Measurements from ENCODE around the gene SHFL. TPM values are rescaled to one million over a fixed set of nuclear protein-coding genes. Genes with fewer than 3 reads are reported as not detected.
A peak's percentile ranks its signal among the peaks of the same experiment; 100 is the strongest.

SHFL gene
- total and polyA plus RNA-seq, 9 donors, result 34.0 to 49.5 (median 40.2) TPM

DNA sequence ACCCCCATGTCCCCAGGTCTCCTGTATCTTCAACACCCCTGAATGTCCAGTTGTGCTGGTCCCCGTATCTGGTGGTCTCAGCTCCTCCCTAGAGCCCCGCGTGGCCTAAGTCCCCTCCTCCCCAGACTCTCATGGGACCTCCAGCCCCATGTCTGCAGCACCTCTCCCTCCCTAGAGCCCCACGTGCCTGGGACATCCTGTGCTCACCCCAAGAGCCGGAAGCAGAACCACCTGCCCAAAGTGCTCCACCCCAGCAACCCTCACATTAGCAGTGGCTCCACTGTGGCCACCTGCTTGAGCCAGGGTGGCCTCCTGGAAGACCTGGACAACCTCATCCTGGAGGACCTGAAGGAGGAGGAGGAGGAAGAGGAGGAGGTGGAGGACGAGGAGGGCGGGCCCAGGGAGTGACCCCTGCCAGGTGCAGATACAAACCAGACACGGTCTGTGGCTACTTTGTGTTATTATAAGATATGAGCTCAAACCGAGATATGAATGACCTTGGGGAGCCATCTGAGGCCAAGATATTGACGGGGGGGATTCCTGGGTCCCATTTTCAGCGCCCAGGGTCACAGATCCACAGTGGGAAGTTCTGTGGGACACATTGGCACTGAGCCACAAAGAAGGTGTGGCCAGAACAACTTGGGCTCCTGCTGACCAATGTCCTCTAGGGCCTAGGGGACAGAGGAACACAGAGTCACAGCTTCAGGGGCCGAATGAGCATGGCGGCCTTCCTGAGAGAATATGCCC is 6.0 kb downstream of the SHFL start:
- Histone ChIP-seq H3K4me3 (no peak overlapping the region), H3K36me3 (no peaks in the 10 kb centered on the region), H3K27ac (no peak overlapping the region), H3K4me1 (ENCODE audit: insufficient read depth) (no peaks in the 10 kb centered on the region), H3K9me3 (no peaks in the 10 kb centered on the region), H3K27me3 (no peaks in the 10 kb centered on the region)
- intact Hi-C loops (cut with DNase I), result no loop called here
- DNase-seq, result peak in 1 of 5 donors; percentile 17
- TF ChIP-seq POLR2A (IDR thresholded peaks at IDR 0.05) (no peak), EP300 (IDR thresholded peaks at IDR 0.05) (no peak)
- TF ChIP-seq, protein P1, sequence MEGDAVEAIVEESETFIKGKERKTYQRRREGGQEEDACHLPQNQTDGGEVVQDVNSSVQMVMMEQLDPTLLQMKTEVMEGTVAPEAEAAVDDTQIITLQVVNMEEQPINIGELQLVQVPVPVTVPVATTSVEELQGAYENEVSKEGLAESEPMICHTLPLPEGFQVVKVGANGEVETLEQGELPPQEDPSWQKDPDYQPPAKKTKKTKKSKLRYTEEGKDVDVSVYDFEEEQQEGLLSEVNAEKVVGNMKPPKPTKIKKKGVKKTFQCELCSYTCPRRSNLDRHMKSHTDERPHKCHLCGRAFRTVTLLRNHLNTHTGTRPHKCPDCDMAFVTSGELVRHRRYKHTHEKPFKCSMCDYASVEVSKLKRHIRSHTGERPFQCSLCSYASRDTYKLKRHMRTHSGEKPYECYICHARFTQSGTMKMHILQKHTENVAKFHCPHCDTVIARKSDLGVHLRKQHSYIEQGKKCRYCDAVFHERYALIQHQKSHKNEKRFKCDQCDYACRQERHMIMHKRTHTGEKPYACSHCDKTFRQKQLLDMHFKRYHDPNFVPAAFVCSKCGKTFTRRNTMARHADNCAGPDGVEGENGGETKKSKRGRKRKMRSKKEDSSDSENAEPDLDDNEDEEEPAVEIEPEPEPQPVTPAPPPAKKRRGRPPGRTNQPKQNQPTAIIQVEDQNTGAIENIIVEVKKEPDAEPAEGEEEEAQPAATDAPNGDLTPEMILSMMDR (IDR thresholded peaks at IDR 0.05), result no peak
- 63 to 70% (median 67%) methylated on average over 13 of the region's 13 CpGs for WGBS, 3 donors

DNA sequence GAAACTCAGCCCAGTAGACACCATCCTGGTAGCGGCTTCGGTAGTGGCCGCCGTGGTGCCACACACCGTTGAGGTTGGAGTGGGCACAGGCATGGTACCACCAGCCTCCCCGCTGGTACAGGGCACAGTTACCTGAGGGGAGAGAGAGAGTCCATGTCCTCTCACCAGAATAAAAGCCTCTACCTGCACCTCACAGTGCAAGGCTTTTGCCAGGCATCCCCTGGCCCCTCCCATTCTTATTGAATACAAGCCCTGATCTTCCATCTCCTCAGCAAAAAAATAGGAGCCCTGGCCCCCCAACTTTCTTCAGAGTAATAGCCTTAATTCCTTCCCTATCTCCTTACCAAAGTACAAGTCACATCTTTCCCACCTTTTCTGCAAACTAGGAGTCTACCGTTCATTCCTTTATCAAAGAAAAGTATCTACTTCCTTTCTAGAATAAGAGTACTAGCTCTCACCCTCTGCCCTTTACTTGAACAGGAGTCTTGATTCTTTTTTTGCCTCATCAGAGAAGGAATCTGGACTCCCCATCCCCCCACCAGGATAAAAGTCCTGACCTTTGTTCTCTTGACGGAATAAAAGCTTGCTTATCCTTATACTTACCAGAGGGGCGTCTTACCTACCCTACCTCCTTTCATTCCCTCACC is 6.7 kb downstream of the SHFL start:
- intact Hi-C loops (cut with DNase I), result no loop called here
- DNase-seq, result no peak
- whole genome bisulfite sequencing, 3 donors, result 88 to 94% (median 91%) methylated on average over 9 of the region's 9 CpGs
- Histone ChIP-seq H3K4me1 (ENCODE audit: insufficient read depth) (no peaks in the 10 kb centered on the region), H3K36me3 (no peaks in the 10 kb centered on the region), H3K4me3 (no peak overlapping the region), H3K27ac (no peak overlapping the region), H3K27me3 (no peaks in the 10 kb centered on the region), H3K9me3 (no peaks in the 10 kb centered on the region)
- TF ChIP-seq, protein P1 (IDR thresholded peaks at IDR 0.05), result no peak
- no peak for TF ChIP-seq POLR2A (IDR thresholded peaks at IDR 0.05)

DNA sequence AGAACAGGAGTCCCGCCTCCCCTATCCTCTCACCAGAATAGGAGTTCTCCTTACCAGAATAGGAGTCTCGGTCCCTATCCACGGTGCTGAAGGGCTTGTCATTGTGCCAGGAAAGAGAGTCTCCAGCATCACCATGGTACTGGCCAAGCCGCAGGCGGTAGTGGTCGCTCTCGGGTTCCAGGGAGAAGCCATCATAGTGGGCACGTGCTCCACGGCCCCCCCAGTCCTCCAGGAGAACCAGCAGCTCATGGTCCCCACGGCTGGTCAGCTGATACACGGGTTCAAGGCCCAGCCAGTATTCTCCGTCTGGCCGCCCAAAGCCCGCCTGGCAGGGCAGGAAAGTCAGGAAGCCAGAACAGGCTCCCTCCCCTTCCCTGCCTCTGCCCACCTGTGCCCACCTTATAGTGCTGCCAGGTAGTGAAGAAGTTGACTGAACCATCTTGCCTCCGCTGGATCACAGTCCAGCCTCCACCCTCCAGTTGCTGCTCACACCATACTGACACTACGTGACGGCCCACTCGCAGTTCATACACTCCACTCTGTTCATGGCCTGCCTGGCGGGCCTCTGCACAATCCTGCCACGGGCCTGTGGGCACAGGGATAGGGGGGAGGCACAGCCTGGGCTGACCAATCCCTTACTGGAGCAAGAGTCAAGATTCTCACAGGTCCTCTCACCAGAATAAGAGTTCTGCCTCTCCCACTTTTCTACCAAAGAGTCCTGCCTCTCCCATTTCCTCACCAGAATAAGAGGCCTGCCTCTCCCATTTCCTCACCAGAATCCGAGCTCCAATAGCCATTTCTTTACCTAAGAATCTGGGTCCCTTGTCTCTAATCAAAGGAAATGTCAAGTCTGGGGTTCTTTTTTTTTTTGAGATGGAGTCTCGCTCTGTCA is 7.4 kb downstream of the SHFL start:
- no peak overlapping the region for H3K27ac ChIP-seq
- H3K9me3 ChIP-seq, result no peaks in the 10 kb centered on the region
- DNase-seq, result peak in 1 of 5 donors; percentile 23
- H3K4me1 ChIP-seq (ENCODE audit: insufficient read depth), result no peaks in the 10 kb centered on the region
- 72 to 77% (median 77%) methylated on average over 21 to 22 of the region's 22 CpGs for WGBS, 3 donors
- no peak overlapping the region for H3K4me3 ChIP-seq
- TF ChIP-seq POLR2A (IDR thresholded peaks at IDR 0.05), result no peak
- no peak for TF ChIP-seq EP300 (IDR thresholded peaks at IDR 0.05)
- TF ChIP-seq, protein P1 (IDR thresholded peaks at IDR 0.05), result no peak
- no peaks in the 10 kb centered on the region for H3K36me3 ChIP-seq
- no peaks in the 10 kb centered on the region for H3K27me3 ChIP-seq
- intact Hi-C loops (cut with DNase I), result no loop called here

DNA sequence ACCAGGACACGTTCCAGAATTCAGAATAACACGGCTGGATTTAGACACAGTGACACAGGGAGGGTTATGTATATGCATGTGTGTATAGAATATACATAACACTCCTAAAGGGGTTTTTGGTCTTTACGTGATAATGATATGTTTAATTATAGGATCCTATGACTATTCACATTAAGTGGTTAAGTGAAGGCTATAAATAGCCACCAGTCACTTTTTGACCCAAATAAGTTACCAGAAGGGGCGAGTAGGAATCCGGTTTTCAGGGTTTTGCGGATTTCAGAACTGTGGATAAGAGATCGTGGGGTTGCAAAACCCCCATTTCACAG is 9.5 kb downstream of the SHFL start:
- H3K9me3 ChIP-seq, result no peaks in the 10 kb centered on the region
- no peaks in the 10 kb centered on the region for H3K4me1 ChIP-seq (ENCODE audit: insufficient read depth)
- TF ChIP-seq EP300 (IDR thresholded peaks at IDR 0.05) (no peak), POLR2A (IDR thresholded peaks at IDR 0.05) (no peak)
- TF ChIP-seq, protein P1 (IDR thresholded peaks at IDR 0.05), result no peak
- intact Hi-C loops (cut with DNase I), result no loop called here
- 6 to 21% (median 7%) methylated on average over 7 of the region's 7 CpGs for WGBS, 3 donors
- DNase-seq, result no peak
- H3K4me3 ChIP-seq, result no peak overlapping the region
- no peaks in the 10 kb centered on the region for H3K27me3 ChIP-seq
- no peaks in the 10 kb centered on the region for H3K36me3 ChIP-seq
- H3K27ac ChIP-seq, result peak overlapping the region in 1 of 2 donors; percentile 22
